Osteocyte (in vitro differentiated cells): ENCODE measurements around the gene MTHFD1L. TPM values are rescaled to one million over a fixed set of nuclear protein-coding genes. Genes with fewer than 3 reads are reported as not detected.

Experiments used
- DNase-seq: peaks from one replicate; pipeline ENCODE4 v3.0.0; 2021; ENCODE audit warnings: mixed read lengths; ENCODE audit not compliant: unreplicated experiment; ENCODE audit errors: extremely low spot score
- H3K27ac Mint-ChIP-seq: one replicate; pipeline ENCODE4 v1.8.0; 2021; ENCODE audit warnings: mild to moderate bottlenecking, mixed read lengths; ENCODE audit not compliant: unreplicated experiment
- H3K27me3 Mint-ChIP-seq: one replicate; pipeline ENCODE4 v1.8.0; 2021; ENCODE audit warnings: mixed read lengths; ENCODE audit not compliant: unreplicated experiment
- H3K36me3 Mint-ChIP-seq: one replicate; pipeline ENCODE4 v1.8.0; 2021; ENCODE audit warnings: mixed read lengths; ENCODE audit not compliant: unreplicated experiment
- H3K4me1 Mint-ChIP-seq: one replicate; pipeline ENCODE4 v1.8.0; 2021; ENCODE audit warnings: mixed read lengths; ENCODE audit not compliant: unreplicated experiment
- H3K4me3 Mint-ChIP-seq: one replicate; pipeline ENCODE4 v1.8.0; 2021; ENCODE audit warnings: mild to moderate bottlenecking, moderate library complexity, mixed read lengths; ENCODE audit not compliant: unreplicated experiment
- H3K9me3 Mint-ChIP-seq: one replicate; pipeline ENCODE4 v1.8.0; 2021; ENCODE audit warnings: mixed read lengths; ENCODE audit not compliant: unreplicated experiment
- CTCF ChIP-seq: fragments of 200-600 bp; sonication (generic); IDR thresholded peaks from 2 replicates; pipeline ENCODE4 v1.5.0; 2021; ENCODE audit warnings: antibody characterized with exemption, mild to moderate bottlenecking, moderate library complexity
- total RNA-seq: library from RNA; stranded (reverse); gene quantifications from 2 replicates; pipeline ENCODE4 v1.2.1, GENCODE V29; 2021

MTHFD1L gene
- total RNA-seq, 1 donor from 2014 or later: 63.2 TPM

- no peak overlapping the region for H3K27ac Mint-ChIP-seq
- no peak overlapping the region for H3K4me3 Mint-ChIP-seq
- H3K27me3 Mint-ChIP-seq: no peaks in the 10 kb centered on the region
- H3K4me1 Mint-ChIP-seq: peaks cover 4% of the 10 kb centered on the region
- TF ChIP-seq CTCF: no peak
- H3K36me3 Mint-ChIP-seq: no peaks in the 10 kb centered on the region
- H3K9me3 Mint-ChIP-seq: no peaks in the 10 kb centered on the region
- no peak for DNase-seq
Measured at GRCh38 chr6:150831577-150831976, 33.9 kb upstream of the MTHFD1L start.

- no peaks in the 10 kb centered on the region for H3K27me3 Mint-ChIP-seq
- peaks cover 2% of the 10 kb centered on the region for H3K4me1 Mint-ChIP-seq
- DNase-seq: no peak
- H3K36me3 Mint-ChIP-seq: peaks cover 7% of the 10 kb centered on the region
- no peak overlapping the region for H3K27ac Mint-ChIP-seq
- TF ChIP-seq CTCF: no peak
- no peak overlapping the region for H3K4me3 Mint-ChIP-seq
- H3K9me3 Mint-ChIP-seq: no peaks in the 10 kb centered on the region
Measured at GRCh38 chr6:150835620-150836019, 29.9 kb upstream of the MTHFD1L start.

- Mint-ChIP-seq H3K36me3 (peaks cover 7% of the 10 kb centered on the region), H3K4me1 (peaks cover 7% of the 10 kb centered on the region), H3K4me3 (no peak overlapping the region), H3K27me3 (no peaks in the 10 kb centered on the region), H3K27ac (no peak overlapping the region), H3K9me3 (no peaks in the 10 kb centered on the region)
- TF ChIP-seq CTCF: no peak
- no peak for DNase-seq
Measured at GRCh38 chr6:150840185-150840584, 25.3 kb upstream of the MTHFD1L start.

GRCh38 chr6:150841189-150841588 is 24.3 kb upstream of the MTHFD1L start:
- no peaks in the 10 kb centered on the region for H3K9me3 Mint-ChIP-seq
- H3K36me3 Mint-ChIP-seq: peaks cover 7% of the 10 kb centered on the region
- no peaks in the 10 kb centered on the region for H3K27me3 Mint-ChIP-seq
- H3K27ac Mint-ChIP-seq: no peak overlapping the region
- H3K4me3 Mint-ChIP-seq: no peak overlapping the region
- no peak for TF ChIP-seq CTCF
- peaks cover 7% of the 10 kb centered on the region for H3K4me1 Mint-ChIP-seq
- DNase-seq: no peak

GRCh38 chr6:150841697-150842096 is 23.8 kb upstream of the MTHFD1L start:
- no peaks in the 10 kb centered on the region for H3K9me3 Mint-ChIP-seq
- H3K36me3 Mint-ChIP-seq: peaks cover 7% of the 10 kb centered on the region

More at GRCh38 chr6:150841697-150842096, 23.8 kb upstream of the MTHFD1L start:
- TF ChIP-seq CTCF: no peak
- Mint-ChIP-seq H3K27ac (no peak overlapping the region), H3K4me1 (peaks cover 7% of the 10 kb centered on the region), H3K27me3 (no peaks in the 10 kb centered on the region), H3K4me3 (no peak overlapping the region)
- DNase-seq: no peak
